GM18870 (cell line): ENCODE measurements around the gene NAA38.

Experiments used
- ATAC-seq: cut with Tn5 transposase; IDR thresholded peaks from one replicate; pipeline ENCODE4 v1.9.1; 2021; ENCODE audit warnings: moderate library complexity; ENCODE audit not compliant: unreplicated experiment

NAA38 gene

GRCh38 chr17:7841396-7841914, 15.9 kb downstream of the NAA38 start:
- no peak for ATAC-seq

GRCh38 chr17:7840875-7841274, 16.5 kb downstream of the NAA38 start:
- no peak for ATAC-seq

- no peak for ATAC-seq
These were observed 16.9 kb downstream of the NAA38 start for GRCh38 chr17:7840441-7840840.

GRCh38 chr17:7839876-7840261, 17.5 kb downstream of the NAA38 start:
- no peak for ATAC-seq

- ATAC-seq: no peak
These were observed 18.0 kb downstream of the NAA38 start for GRCh38 chr17:7839190-7839875.

GRCh38 chr17:7838090-7839075, 19.0 kb downstream of the NAA38 start:
- no peak for ATAC-seq

GRCh38 chr17:7837408-7838088, 19.8 kb downstream of the NAA38 start:
- no peak for ATAC-seq

GRCh38 chr17:7836596-7837407, 20.6 kb downstream of the NAA38 start:
- no peak for ATAC-seq

- peak; percentile 16 for ATAC-seq
These were observed 21.4 kb downstream of the NAA38 start for GRCh38 chr17:7835814-7836595.

- peak; percentile 34 for ATAC-seq
These were observed 22.2 kb downstream of the NAA38 start for GRCh38 chr17:7834957-7835813.

- ATAC-seq: no peak
These were observed 22.8 kb downstream of the NAA38 start for GRCh38 chr17:7834542-7834956.

- no peak for ATAC-seq
These were observed 23.4 kb downstream of the NAA38 start, which contains the start of gene KDM6B for GRCh38 chr17:7833795-7834541. KDM6B (plus strand) TSS chr17:7834217; CDS start chr17:7845555, 11,338 bp downstream.

- ATAC-seq: no peak
These were observed 24.2 kb downstream of the NAA38 start for GRCh38 chr17:7833011-7833794.

- ATAC-seq: no peak
These were observed 24.9 kb downstream of the NAA38 start for GRCh38 chr17:7832431-7832830.

- no peak for ATAC-seq
These were observed 26.1 kb downstream of the NAA38 start for GRCh38 chr17:7831233-7831632.

GRCh38 chr17:7830616-7831015, 26.7 kb downstream of the NAA38 start:
- no peak for ATAC-seq
